ENCODE data around the gene GTPBP1.
A peak's percentile ranks its signal among the peaks of the same experiment; 100 is the strongest.

GRCh38 chr22:38681582-38682335, 24.0 kb upstream of the GTPBP1 start, which contains the start of gene TOMM22:
- TF ChIP-seq SETDB1 (CRISPR knock-in tag; IDR thresholded peaks at IDR 0.05; ENCODE audit: borderline replicate concordance) (no peak), PHF21A (CRISPR knock-in tag; IDR thresholded peaks at IDR 0.05) (peak; percentile 91), ZNF44 (CRISPR knock-in tag; IDR thresholded peaks at IDR 0.05) (peak; percentile 91; the same call in 1 of the 2 replicates), NFE2L2 (IDR thresholded peaks at IDR 0.05; ENCODE audit: low read length) (no peak), MNT (IDR thresholded peaks at IDR 0.05) (peak; percentile 52)
- TF ChIP-seq, protein P1, sequence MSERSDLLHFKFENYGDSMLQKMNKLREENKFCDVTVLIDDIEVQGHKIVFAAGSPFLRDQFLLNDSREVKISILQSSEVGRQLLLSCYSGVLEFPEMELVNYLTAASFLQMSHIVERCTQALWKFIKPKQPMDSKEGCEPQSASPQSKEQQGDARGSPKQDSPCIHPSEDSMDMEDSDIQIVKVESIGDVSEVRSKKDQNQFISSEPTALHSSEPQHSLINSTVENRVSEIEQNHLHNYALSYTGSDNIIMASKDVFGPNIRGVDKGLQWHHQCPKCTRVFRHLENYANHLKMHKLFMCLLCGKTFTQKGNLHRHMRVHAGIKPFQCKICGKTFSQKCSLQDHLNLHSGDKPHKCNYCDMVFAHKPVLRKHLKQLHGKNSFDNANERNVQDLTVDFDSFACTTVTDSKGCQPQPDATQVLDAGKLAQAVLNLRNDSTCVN (CRISPR knock-in tag; IDR thresholded peaks at IDR 0.05; ENCODE audit: borderline replicate concordance): peak; percentile 70; the same call in 1 of the 2 replicates
